Cortex of kidney (tissue), 1 donor: ENCODE data around the gene LAIR2.
"Not testable (repeated sequence)": the region's sequence is repeated elsewhere in the genome, so short reads cannot be mapped to it uniquely, and the experiment has no call there.

ENCODE experiments used
- DNase-seq: peaks from one replicate; lab custom pipeline; 2025; lab: John Stamatoyannopoulos, UW

Gene LAIR2

GRCh38 chr19:54493967-54494585, 8.6 kb upstream of the LAIR2 start:
- DNase-seq = no peak

- DNase-seq = not testable (repeated sequence)
These were observed 7.3 kb upstream of the LAIR2 start for GRCh38 chr19:54495284-54495683.

GRCh38 chr19:54497747-54498450, 4.7 kb upstream of the LAIR2 start:
- not testable (repeated sequence) for DNase-seq

- not testable (repeated sequence) for DNase-seq
These were observed 4.2 kb upstream of the LAIR2 start for GRCh38 chr19:54498451-54498772.

GRCh38 chr19:54505542-54505941, 2.9 kb downstream of the LAIR2 start:
- not testable (repeated sequence) for DNase-seq

- DNase-seq = no peak
These were observed 3.4 kb downstream of the LAIR2 start for GRCh38 chr19:54506079-54506478.

- not testable (repeated sequence) for DNase-seq
These were observed 4.5 kb downstream of the LAIR2 start for GRCh38 chr19:54507038-54507717.

GRCh38 chr19:54507824-54508223, 5.2 kb downstream of the LAIR2 start:
- DNase-seq = no peak

- not testable (repeated sequence) for DNase-seq
These were observed 5.9 kb downstream of the LAIR2 start for GRCh38 chr19:54508487-54508886.

- DNase-seq = not testable (repeated sequence)
These were observed 6.7 kb downstream of the LAIR2 start for GRCh38 chr19:54509200-54509940.

- no peak for DNase-seq
These were observed 12.5 kb downstream of the LAIR2 start for GRCh38 chr19:54515156-54515555.

GRCh38 chr19:54517483-54517882, 14.9 kb downstream of the LAIR2 start:
- DNase-seq = no peak

- DNase-seq = no peak
These were observed 16.2 kb downstream of the LAIR2 start for GRCh38 chr19:54518844-54519243.

GRCh38 chr19:54521022-54521859, 18.6 kb downstream of the LAIR2 start:
- no peak for DNase-seq

GRCh38 chr19:54521860-54522513, 19.4 kb downstream of the LAIR2 start:
- no peak for DNase-seq

GRCh38 chr19:54523403-54523802, 20.8 kb downstream of the LAIR2 start:
- DNase-seq = no peak

- no peak for DNase-seq
These were observed 23.0 kb downstream of the LAIR2 start for GRCh38 chr19:54525636-54526035.

- DNase-seq = no peak
These were observed 24.3 kb downstream of the LAIR2 start for GRCh38 chr19:54526972-54527371.

- DNase-seq = no peak
These were observed 28.2 kb downstream of the LAIR2 start for GRCh38 chr19:54530866-54531265.

GRCh38 chr19:54532528-54532927, 29.9 kb downstream of the LAIR2 start:
- no peak for DNase-seq

- no peak for DNase-seq
These were observed 30.8 kb downstream of the LAIR2 start for GRCh38 chr19:54533476-54533875.
